SU-DHL-6 (cell line): Measurements from ENCODE around the gene IL24.
"Not testable (repeated sequence)": the region's sequence is repeated elsewhere in the genome, so short reads cannot be mapped to it uniquely, and the experiment has no call there.

Experiments
- CTCF ChIP-seq: fragments of 200-600 bp; sonication (generic); IDR thresholded peaks from one replicate; pipeline ENCODE4 v1.5.1; 2017; ENCODE audit warnings: antibody characterized with exemption, mild to moderate bottlenecking, low read length, moderate library complexity; ENCODE audit not compliant: insufficient read depth, poor library complexity, severe bottlenecking
- EZH2phosphoT487 ChIP-seq: fragments of 200-600 bp; sonication (generic), shearing (Covaris generic); conservative IDR thresholded peaks from 2 replicates; pipeline ENCODE4 v1.6.1; 2018; ENCODE audit warnings: mild to moderate bottlenecking, antibody characterized with exemption, low read length, moderate library complexity, mixed read lengths

GRCh38 chr1:206852662-206853061, 44.6 kb upstream of the IL24 start:
- not testable (repeated sequence) for TF ChIP-seq CTCF, EZH2phosphoT487
